Stimulated activated CD4-positive, alpha-beta T cell treated with anti-CD3 and anti-CD28 coated beads, Interleukin-1b, Interleukin-23, amount 100 ng/mL, for 48 hours (primary cell): ENCODE results near the gene HCAR1.
"Not testable (repeated sequence)": the region's sequence is repeated elsewhere in the genome, so short reads cannot be mapped to it uniquely, and the experiment has no call there.

Experiments
- DNase-seq: peaks from one replicate; pipeline ENCODE4 v3.0.0-alpha.2; 2020

HCAR1 gene

DNA sequence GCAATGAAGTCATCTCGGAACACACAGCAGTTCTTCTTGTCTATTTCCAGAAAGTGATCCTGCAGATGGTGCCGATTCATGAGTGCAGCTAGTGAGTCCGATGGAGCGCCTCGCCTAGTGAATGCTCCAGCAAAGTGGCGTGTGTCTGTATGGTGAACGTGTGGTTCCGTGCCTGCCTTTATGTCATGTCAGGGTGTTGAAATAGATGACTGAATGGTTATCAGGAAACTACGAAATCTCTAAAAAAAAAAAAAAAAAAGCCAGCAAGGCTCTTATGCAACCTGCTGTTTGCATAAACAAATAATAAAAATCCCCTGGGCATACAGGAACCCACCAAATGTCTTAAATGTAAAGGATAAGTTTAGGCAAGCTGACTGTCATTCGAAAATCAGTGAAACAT is 14.0 kb downstream of the HCAR1 start, which contains the start of gene HCAR3:
Gene HCAR3, minus strand, starts transcription at position 154 of the 400 bp plus-strand sequence. Its CDS starts 74 bp downstream, at position 80.
- DNase-seq: not testable (repeated sequence)

DNA sequence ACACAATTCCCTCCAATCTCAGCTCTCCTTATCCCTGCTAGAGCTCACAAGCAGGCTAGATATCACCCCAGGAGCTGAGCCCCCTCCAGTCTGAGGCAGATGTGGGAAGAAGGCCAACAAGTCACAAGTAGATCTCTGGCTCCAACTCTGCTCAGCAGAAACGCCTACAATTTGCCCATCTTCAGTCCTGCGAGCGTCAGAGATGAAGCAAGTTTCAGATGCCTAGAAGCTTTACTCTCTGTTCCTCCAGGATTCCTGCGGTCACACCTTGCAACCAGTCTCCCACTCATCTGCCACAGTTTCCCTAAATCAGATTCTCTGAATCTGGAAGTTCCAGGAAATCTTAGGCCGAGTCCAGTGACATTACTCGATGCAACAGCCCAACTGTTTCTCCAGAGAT is 15.4 kb downstream of the HCAR1 start:
- not testable (repeated sequence) for DNase-seq

DNA sequence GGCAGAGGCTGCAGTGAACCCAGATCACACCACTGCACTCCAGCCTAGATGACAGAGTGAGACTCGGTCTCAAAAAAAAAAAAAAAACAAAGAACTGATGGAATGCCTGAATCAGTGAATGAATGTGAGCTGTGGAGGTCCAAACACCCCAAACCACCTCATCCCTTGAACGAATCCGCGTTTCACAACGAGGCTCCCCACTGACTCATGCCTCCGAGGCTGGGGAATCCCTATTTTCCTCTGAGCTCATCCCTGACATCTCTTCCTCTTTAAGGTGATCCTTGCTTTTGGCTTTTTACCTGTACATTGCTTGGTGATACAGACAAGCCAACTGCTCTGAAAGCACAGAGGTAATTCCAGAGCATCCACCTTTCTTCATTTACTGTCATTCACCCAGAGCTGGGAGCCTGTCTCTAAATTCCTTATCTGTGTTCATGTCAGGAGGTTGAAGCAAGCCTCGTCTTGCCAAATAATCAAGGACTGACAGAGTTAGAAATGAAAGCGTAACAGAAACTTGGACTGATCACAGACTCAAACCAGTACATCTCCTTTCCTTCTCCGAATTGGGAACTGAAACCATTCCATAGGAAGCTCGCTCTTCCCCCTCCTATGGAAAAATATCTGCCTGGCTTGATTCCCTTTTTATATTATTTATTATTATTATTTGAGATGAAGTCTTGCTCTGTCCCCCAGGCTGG is 17.0 kb downstream of the HCAR1 start:
- not testable (repeated sequence) for DNase-seq

DNA sequence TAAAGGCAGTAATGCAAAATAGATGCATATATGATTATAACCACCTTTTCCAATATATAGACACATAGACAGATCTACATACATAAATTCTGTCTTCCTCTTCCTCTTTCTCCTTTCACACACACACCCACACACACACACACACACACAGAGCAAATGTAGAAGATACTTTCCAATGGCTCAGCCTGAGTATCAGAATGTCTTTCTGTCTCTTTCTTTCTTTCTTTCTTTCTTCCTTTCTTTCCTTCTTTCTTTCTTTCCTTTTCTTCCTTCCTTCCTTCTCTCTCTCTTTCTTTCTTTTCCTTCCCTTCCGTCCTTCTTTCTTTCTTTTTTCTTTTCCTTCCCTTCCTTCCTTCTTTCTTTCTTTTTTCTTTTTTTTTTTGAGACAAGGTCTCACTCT is 19.4 kb downstream of the HCAR1 start:
- DNase-seq: not testable (repeated sequence)

DNA sequence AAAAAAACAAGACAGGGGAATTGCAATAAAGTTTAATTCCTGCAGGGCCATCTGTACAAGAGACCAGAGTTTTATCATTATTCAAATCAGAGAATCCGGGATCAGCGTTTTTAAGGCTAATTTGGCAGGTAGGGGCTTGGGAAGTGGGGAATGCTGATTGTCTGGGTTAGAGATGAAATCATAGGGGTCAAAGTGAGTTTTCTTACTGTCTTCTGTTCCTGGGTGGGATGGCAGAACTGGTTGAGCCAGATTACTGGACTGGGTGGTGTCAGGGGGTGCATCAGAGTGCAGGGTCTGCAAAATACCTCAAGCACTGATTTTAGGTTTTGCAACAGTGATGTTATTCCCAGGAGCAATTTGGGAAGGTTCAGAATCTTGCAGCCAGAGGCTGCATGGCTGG is 20.3 kb downstream of the HCAR1 start:
- DNase-seq: not testable (repeated sequence)

DNA sequence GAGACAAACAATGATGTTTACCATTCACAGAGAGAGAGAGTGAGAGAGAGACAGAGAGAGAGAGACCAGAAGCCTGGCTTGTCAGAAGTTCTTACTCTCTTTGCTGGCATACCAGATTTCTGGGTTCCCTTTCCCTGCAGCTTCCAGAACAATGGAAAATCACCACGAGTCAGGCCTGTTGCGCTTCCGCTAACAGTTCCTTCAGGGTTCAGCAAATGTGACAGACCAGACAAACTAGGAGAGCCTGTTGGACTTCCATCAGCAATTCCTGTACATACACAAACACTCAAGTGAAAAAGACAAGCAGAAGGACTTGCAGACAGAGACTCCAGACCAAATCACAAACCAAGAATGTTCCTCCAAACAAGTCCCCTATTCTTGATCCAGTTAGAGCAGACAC is 21.4 kb downstream of the HCAR1 start:
- DNase-seq: not testable (repeated sequence)

DNA sequence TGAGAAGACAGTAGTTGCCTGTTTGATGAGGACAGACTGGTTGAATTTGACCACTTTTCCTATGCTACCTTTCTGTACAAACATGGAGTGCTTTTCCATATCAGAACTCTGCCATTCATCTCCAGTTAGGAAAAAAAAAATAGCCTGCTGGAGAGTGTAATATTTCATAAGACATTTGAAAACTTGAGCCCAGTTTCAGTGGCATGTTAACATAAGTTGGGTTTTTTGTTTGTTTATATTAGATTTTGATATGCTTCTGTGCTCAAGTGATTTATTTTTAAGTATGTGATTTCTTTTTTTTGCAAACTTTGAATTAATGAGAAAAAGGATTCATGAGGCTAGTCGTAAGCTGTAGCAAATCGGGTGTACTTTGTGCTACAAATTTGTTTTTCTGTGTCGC is 26.8 kb downstream of the HCAR1 start:
- DNase-seq: not testable (repeated sequence)

DNA sequence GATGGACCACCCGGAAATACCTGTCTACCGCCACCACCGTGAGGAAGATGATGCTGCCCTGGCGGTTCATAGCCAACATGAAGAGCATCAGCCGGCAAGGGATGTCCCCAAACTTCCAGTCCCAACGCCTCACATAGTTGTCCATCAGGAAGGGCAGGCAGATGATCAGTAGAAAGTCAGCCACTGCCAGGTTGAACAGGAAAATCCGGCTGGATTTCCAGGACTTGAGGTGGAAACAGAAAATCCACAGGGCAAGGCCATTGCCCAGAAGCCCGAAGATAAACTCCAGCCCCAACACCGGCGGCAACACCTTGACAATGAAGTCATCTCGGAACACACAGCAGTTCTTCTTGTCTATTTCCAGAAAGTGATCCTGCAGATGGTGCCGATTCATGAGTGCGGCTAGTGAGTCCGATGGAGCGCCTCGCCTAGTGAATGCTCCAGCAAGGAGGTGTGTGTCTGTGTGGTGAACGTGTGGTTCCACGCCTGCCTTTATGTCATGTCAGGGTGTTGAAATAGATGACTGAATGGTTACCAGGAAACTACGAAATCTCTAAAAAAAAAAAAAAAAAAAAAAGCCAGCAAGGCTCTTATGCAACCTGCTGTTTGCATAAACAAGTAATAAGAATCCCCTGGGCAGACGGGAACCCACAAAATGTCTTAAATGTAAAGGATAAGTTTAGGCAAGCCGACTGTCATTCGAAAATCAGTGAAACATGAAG is 27.6 kb downstream of the HCAR1 start, which contains the start of gene HCAR2:
Gene HCAR2, minus strand, starts transcription at position 468 of the 722 bp plus-strand sequence. Its CDS starts 74 bp downstream, at position 394.
- not testable (repeated sequence) for DNase-seq

DNA sequence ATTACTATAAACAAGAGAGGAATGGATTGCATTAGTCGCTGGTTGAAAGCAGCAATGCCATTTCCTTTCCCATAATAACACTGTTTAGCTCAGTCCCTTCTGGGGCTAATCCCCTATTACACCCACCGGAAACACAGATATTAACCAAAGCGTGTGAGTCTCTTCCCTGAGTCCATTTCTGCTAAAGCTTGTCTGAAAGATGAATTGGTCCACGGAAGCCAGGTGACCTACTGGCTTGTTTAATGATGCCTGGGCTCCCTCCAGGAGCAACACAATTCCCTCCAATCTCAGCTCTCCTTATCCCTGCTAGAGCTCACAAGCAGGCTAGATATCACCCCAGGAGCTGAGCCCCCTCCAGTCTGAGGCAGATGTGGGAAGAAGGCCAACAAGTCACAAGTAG is 29.2 kb downstream of the HCAR1 start:
- not testable (repeated sequence) for DNase-seq

DNA sequence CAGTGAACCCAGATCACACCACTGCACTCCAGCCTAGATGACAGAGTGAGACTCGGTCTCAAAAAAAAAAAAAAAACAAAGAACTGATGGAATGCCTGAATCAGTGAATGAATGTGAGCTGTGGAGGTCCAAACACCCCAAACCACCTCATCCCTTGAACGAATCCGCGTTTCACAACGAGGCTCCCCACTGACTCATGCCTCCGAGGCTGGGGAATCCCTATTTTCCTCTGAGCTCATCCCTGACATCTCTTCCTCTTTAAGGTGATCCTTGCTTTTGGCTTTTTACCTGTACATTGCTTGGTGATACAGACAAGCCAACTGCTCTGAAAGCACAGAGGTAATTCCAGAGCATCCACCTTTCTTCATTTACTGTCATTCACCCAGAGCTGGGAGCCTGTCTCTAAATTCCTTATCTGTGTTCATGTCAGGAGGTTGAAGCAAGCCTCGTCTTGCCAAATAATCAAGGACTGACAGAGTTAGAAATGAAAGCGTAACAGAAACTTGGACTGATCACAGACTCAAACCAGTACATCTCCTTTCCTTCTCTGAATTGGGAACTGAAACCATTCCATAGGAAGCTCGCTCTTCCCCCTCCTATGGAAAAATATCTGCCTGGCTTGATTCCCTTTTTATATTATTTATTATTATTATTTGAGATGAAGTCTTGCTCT is 30.5 kb downstream of the HCAR1 start:
- not testable (repeated sequence) for DNase-seq

DNA sequence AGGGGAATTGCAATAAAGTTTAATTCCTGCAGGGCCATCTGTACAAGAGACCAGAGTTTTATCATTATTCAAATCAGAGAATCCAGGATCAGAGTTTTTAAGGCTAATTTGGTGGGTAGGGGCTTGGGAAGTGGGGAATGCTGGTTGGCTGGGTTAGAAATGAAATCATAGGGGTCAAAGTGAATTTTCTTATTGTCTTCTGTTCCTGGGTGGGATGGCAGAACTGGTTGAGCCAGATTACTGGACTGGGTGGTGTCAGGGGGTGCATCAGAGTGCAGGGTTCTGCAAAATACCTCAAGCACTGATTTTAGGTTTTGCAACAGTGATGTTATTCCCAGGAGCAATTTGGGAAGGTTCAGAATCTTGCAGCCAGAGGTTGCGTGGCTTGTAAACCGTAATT is 33.7 kb downstream of the HCAR1 start:
- not testable (repeated sequence) for DNase-seq

DNA sequence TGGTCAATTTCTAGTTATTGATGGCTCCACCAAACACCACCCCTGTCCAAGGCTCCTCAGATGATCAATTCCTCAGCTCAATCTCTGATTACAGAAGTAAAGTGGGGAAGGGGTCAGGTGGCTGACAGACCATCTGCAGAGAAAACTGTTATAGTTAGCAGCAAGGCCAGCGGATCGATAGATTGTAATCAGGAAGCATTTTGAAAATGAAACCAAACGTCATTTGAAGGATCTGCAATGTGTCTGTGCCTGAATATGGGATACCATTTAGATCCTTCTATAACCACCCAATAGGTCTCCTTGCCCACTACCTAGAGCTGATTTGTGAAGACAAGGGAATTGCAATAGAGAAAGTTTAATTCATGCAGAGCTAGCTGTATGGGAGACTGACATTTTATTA is 39.1 kb downstream of the HCAR1 start:
- DNase-seq: no peak

DNA sequence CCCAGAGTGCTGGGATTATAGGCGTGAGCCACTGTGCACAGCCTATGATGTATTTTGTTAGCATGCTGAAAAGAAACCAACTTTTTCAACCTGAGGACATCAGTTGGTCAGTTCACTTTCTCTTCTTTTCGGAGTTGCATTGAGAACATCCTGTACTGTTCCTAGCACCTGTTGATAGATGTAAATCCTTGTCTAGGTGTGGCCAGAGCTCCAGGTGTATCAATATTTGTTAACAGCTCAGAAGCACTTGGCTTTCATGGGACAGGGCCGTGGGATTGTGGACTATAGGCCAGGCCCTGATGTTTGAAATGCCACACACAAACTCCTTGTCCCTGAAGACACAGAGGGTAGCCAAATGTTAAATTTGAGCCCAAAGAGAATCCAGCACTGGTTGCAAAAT is 42.4 kb downstream of the HCAR1 start:
- DNase-seq: no peak

DNA sequence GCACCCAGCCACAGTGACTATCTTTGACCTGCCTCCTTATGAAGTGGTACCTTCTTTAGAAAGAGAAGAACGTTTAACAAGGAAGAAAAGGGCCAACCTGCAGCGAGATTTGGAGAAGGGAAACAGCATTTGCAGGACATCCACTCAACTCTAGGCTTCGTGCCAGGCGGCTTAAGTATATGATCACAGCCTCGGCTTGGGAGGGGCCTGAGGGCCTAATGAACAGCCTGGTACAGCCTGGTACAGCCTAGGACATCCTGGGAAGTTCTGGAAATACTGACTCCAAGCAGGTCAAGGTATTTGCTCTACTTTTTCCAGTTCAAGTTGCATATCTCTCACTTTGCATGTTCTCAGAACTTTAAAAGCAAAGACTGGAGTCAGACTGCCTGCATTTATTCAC is 43.6 kb downstream of the HCAR1 start:
- no peak for DNase-seq

DNA sequence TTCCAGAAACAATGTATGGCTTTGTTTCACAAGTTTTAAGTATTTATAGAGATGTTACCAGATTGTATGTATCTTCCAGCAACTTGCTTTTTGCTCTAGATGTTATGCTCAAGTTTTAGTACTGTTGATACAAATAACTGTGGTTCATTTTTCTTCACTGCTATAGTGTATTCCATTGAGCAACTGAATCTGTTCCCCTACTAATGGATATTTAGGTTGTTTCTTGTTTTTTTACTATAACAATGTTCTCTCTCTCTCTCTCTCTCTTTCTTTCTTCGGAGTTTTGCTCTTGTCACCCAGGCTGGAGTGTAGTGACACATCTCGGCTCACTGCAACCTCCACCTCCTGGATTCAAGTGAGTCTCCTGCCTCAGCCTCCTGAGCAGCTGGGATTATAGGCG is 44.1 kb downstream of the HCAR1 start:
- no peak for DNase-seq

DNA sequence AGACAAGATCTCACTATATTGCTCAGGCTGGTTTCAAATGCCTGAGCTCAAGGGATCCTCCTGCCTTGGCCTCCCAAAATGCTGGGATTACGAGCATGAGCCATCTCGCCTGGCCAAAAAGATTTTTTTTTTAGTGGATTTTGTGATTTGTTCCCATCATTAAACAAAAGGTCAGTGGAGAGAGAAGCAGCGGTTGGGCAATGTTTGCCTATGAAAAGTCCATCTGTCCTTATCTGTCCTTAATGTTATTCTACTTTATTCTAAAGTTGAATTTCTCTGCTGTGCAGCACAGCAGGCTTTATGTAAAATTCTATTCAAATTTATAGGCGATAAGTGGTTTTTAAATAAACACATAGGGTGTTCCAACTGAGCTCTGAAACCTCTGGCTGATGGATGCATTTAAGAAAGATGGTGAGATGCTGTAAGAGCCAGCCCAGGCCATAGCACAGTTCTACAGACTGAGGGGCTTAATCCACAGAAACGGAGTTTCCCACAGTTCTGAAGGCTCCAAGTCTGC is 46.3 kb downstream of the HCAR1 start:
- DNase-seq: no peak

DNA sequence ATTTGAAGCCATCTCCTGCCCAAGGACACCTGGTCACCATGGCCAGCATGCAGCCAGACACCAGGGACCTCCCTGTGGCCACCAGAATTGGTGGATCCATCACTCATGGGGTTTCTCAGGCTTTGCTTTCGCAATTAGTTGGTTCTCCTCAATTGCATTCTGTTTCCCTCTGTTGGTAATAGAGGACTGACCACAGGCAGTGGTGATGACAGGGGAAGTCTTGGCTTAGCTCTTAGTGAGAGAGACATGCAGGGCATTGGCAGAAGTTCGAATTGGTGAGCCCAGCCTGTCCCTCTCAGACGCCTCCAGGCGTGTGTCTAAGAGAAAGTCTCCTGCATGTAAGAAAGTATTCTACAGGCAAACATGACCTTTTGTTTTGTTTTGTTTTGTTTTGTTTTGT is 48.8 kb downstream of the HCAR1 start:
- no peak for DNase-seq

DNA sequence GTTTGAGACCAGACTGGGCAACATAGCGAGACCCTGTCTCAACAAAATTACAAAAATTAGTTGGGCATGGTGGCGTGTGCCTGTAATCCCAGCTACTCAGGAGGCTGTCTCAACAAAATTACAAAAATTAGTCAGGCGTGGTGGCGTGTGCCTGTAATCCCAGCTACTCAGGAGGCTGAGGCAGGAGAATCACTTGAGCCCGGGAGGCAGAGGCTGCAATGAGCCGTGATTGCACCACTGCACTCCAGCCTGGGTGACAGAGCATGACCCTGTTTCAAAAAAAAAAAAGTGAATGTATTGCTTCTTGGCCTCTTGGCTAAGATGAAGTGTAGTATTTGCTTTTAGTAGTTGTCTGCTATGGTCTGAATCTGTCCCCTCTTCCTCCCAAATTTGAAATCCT is 49.7 kb downstream of the HCAR1 start:
- not testable (repeated sequence) for DNase-seq

DNA sequence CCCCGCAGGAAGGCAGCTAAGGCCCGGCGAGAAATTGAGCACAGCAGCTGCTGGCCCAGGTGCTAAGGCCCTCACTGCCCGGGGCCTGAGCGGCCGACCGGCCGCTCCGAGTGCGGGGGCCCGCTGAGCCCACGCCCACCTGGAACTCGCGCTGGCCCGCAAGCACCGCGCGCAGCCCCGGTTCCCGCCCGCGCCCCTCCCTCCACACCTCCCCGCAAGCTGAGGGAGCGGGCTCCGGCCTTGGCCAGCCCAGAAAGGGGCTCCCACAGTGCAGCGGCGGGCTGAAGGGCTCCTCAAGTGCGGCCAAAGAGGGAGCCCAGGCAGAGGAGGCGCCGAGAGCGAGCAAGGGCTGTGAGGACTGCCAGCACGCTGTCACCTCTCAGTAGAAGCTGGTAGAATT is 53.9 kb downstream of the HCAR1 start:
- DNase-seq: not testable (repeated sequence)
